NCI-H1105 treated with DMSO at 0.1 percent for 48 hours (cell line): Measurements from ENCODE around the gene MPI.
"Not testable (repeated sequence)": the region's sequence is repeated elsewhere in the genome, so short reads cannot be mapped to it uniquely, and the experiment has no call there.

Source experiments
- DNase-seq: peaks from one replicate; lab custom pipeline; 2025; lab: John Stamatoyannopoulos, UW

MPI gene

GRCh38 chr15:74933573-74933972 is 43.7 kb downstream of the MPI start:
- no peak for DNase-seq

GRCh38 chr15:74935193-74935592 is 45.4 kb downstream of the MPI start:
- DNase-seq = not testable (repeated sequence)

- no peak for DNase-seq
These were observed 47.4 kb downstream of the MPI start for GRCh38 chr15:74937272-74937589.

- peak; percentile 87 for DNase-seq
These were observed 47.9 kb downstream of the MPI start, which contains the start of gene COX5A for GRCh38 chr15:74937590-74938371. Gene COX5A, minus strand, starts transcription at chr15:74938073. Its CDS starts 59 bp downstream, at chr15:74938014.

GRCh38 chr15:74950078-74950908 is 60.5 kb downstream of the MPI start:
- peak; percentile 43 for DNase-seq

- no peak for DNase-seq
These were observed 61.2 kb downstream of the MPI start for GRCh38 chr15:74951006-74951405.
